Medulla oblongata (tissue), 1 donor: Measurements from ENCODE around the gene SRGAP3.

ENCODE experiments used
- DNase-seq: peaks from one replicate; pipeline ENCODE4 v3.0.0-alpha.2; 2015; ENCODE audit errors: extremely low spot score

The SRGAP3 gene

GRCh38 chr3:9146367-9147071, 102.9 kb downstream of the SRGAP3 start:
- no peak for DNase-seq

DNA sequence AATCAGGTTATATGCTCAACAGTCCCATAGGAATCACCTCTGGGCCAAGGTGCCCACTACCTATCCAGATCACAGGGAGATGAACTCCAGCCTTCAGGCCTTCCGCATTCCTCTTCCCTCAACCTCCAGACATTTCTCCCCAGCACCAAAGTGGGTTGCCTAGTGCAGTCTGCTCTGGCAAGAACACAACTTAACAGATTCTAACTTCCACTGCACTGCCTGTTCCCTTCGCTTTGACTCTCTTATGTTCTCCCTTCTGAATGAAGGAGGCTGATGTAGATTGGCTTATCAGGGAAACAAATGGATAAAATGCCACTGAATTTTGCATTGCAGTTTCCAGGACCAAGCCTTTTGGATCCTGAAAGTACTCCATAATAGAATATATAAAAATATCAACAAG, 106.3 kb downstream of the SRGAP3 start:
- DNase-seq = no peak

DNA sequence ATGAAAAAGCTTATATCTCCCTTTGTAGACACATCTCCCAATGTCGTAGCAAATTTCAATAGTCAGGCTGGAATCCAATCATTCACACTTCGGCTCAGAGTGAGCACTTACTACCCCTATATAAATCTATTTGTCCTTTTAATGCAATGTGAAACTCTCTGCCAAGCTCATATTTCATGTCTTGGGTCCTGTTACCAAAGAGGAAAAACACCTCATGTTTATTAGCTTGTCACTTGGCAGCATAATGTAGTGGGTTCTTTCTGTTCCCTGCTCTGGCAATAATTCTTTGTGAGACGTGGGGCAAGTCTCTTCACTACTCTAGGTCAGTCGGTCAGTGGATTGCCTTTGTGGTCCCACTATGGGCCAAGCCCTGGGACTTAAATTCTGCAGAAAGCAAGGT, 107.1 kb downstream of the SRGAP3 start:
- no peak for DNase-seq

GRCh38 chr3:9141928-9142289, 107.5 kb downstream of the SRGAP3 start:
- DNase-seq = no peak

DNA sequence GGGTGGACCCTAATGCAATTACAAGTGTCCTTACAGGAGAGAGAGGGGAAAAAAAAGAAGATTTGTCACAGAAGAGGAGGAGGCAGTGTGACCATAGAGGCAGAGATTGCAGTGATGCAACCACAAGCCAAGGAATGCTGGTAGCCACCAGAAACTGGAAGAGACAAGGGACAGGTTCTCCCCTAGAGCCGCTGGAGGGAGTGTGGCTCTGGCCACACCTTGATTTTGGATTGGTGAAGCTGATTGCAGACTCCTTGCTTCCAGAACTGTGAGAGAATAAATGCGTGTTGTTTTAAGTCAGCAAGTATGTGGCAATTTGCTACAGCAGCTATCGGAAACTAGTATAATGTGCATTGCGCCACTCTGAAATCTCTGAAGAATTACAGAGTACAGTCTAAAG, 110.1 kb downstream of the SRGAP3 start:
- no peak for DNase-seq

GRCh38 chr3:9137676-9138075, 111.8 kb downstream of the SRGAP3 start:
- DNase-seq = no peak

GRCh38 chr3:9136746-9137465, 112.5 kb downstream of the SRGAP3 start:
- no peak for DNase-seq

DNA sequence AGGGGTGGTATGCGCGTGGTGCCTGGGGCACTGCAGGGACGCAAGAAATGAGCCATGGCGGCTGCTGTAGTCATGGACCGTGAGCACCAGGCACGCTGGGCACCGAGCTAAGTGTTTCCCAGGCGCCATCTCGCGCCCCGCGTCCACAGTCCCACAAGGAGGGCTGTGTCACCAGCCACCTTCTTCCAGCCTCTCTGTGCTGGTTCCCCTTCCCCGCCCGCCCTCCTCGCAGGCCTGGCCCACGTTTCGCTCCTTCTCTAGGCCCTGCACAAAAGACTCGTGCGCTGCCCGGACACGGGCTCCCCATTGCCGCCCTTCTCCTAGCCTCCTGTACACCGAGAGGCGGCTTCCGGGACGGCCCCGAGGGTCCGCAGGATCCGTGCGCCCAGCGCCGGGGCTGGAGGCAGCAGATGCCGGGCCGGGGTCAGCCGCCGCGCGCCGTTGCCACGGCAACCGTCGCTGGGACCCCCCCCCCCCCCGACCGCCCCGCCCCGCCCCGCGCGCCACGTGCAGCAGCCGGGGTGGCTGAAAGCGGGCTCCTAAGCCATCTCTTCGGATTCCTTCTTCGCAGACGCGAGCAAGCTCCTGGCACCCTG, 113.4 kb downstream of the SRGAP3 start:
- peak; percentile 47 for DNase-seq

GRCh38 chr3:9135526-9135925, 113.9 kb downstream of the SRGAP3 start:
- no peak for DNase-seq

- no peak for DNase-seq
These were observed 115.8 kb downstream of the SRGAP3 start for GRCh38 chr3:9133656-9134055.

DNA sequence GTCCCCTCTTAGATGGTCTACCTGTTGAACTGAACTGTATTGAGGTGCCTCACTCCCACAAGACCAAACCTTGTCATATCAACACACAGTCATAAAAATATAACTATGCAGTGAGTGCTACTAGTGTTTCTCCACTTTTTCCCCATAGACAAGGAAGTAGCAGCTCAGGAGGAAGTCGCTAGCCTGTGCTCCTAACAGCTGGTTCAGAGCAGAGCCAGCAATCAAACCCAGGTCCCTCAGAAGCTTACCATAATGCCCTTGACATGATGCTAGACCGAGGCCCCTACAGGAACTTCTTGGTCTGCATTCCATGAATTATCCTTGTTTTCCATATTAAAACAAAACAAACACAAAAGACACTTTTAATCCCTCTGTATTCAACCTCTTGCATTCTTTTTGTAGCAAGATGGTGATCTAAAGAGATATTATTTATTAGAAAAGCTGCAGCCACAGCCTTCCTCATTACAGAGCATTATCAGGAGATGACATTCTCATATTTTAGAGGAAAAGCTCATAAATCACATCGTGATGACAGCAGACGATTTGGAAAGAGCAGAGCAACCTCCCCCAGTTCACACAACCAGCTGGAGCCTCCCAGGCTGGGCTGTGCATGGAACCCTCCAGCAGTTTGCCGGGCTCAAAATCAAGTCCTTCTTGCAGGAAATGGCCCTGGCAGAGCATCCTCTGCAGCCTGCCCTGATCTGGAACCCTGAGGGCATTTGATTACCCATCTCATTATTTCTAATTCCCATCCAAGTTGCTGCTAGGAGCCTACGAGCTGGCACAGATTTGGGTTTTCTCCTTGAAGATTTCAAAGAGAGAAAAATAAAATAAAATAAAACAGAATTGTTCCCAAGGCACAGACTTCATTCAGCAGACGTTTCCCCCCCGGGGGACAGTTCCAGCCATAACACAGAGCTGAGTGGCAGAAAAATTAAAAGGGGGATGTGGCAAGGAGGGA, 118.8 kb downstream of the SRGAP3 start:
- no peak for DNase-seq

DNA sequence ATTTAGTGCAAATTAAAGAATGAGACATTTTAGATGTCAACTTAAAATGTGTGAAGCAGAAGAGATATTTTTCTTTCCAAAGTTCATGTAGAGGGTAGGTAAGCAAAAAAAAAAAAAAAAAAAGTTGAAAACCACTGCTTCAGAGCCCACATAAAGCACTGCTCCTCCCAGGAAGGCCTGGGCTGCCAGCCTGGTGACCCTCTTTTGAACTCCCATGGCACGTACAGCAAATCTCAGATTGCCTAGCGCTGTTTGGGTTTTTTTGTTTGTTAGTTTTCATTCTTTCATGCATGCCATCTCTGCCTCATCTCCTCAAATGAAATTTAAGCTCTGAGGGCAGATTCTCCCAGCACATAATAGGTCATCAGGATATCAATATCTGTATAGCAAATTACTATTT, 120.1 kb downstream of the SRGAP3 start:
- no peak for DNase-seq

- no peak for DNase-seq
These were observed 124.0 kb downstream of the SRGAP3 start for GRCh38 chr3:9125278-9125951.

DNA sequence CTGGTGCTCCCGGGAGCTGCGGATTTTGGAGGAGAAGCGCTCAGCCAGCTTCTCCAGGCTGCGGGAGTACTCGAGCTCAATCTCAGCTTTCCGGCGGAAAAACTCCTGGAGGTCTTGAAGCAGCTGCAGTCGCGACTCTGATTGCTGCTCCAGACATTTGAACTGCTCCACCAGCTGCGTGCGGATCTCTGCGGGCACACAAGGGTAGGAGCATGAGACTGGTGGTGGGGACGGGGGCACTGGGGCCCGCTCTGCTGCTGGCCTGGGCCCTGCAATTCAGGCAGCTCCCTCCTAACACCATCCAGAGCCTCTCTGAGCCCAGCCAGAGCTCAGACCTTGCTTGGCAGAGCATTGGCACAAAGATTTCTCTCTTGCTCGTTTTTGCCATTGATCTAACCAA, 124.7 kb downstream of the SRGAP3 start:
- no peak for DNase-seq

- DNase-seq = no peak
These were observed 125.6 kb downstream of the SRGAP3 start for GRCh38 chr3:9123840-9124239.

DNA sequence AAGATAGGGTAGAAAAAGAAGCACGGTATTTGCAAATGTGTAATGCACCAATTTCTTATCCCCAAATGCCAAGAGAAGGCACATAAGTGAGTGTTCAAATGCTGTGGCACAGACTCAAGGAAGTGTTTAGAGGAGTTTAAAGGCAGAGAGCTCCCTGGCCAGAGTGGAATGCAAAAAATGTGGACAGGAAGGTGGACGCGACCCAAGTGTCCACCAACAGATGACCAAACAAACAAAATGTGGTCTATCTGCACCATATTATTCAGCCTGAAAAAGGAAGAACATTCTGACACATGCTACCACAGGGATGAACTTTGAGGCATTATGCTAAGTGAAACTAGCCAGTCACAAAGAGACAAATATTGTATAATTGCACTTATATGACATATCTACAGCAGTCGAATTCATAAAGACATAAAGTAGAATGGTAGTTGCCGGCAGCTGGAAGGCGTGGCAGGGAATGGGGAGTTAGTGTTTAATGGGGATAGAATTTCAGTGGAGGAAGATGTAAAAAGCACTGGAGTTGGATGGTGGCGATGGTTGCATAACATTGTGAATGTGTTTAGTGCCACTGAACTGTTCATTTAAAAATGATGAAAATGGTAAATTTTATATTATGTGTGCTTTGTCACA, 126.6 kb downstream of the SRGAP3 start:
- DNase-seq = no peak

DNA sequence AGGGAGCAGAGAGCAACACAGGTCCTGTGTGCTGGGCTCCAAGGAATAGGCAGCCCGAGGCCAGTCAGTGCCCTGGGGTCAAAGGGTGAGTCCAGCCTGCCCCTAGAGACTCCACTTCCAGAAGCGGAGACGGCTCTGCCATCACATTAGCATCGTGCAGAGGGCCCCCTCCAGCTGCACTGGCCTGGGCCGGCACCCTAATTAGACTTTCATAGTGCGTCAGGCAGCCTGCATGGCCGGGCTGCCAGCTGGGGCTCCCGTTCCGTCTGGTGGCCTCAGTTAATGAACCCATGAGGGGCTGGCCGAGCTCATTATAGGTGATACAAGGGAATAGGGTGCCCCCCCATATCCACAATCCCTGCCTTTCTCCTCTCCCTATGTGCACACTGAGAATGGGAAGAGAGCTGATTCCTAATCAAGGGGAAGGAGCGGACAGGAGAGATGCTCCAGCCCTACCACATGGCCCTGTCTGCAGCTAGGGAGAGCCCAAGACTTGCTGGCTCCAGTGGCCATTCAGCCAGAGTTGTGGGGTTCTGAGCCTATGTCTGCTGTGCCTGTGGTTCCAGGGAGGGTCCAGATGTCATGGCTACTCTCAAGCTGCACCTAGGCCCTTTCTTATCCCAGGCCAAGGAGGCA, 128.0 kb downstream of the SRGAP3 start:
- DNase-seq = peak; percentile 57

DNA sequence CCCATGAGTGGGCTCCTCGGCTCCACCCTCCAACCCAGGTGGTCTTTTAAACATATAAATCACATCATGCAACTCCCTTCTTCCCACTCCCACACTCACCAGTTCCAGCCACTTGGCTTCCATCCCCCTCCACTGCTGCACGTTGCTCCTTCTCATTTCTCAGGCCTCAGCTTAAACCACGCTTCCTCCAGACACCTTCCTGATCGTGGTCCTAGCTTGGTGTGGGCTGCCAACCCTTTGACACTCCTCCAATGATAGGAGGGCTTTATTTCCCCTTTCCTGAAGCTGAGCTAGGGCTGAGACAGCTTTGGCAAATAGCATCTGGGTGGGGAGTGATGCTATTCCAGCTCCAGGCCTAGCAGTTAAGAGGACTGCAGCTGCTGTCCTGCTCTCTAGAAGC, 130.1 kb downstream of the SRGAP3 start:
- no peak for DNase-seq

- no peak for DNase-seq
These were observed 131.2 kb downstream of the SRGAP3 start for GRCh38 chr3:9118222-9118621.

GRCh38 chr3:9117220-9117619, 132.2 kb downstream of the SRGAP3 start:
- no peak for DNase-seq

DNA sequence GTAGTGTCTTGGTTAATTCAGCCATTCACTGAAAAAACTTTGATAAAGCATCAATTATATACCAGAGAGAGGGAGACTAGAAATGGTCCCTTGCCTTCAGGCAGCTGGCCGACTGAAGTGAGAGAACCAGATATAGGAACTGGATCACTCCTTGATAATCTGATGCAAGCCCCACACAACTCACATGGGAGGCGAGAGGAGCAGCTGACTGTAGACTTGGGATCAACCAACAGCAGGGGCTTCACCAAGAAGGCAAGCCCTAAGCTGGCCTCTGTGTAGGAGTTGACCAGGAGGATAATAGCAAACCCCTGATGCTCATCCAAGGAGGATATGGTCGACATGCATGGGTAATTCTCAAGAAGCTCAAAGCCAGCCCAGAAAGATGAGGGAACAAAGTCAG, 133.1 kb downstream of the SRGAP3 start:
- no peak for DNase-seq
